BJ (cell line): ENCODE results near the gene ZCCHC3. TPM values are rescaled to one million over a fixed set of nuclear protein-coding genes. Genes with fewer than 3 reads are reported as not detected.

ENCODE experiments used
- CTCF ChIA-PET: fragments of 350-600 bp; formaldehyde crosslinking; extraction: SDS; loops from one replicate; lab custom pipeline; 2021; ENCODE audit warnings: antibody characterized with exemption, inconsistent platforms; lab: Yijun Ruan, JAX
- POLR2A ChIA-PET: fragments of 300-600 bp; sonication (Branson Sonifier 250); formaldehyde crosslinking; extraction: SDS; loops from one replicate; lab custom pipeline; 2021; ENCODE audit warnings: antibody characterized with exemption; lab: Charles Lee
- DNase-seq: peaks from one replicate; pipeline ENCODE4 v3.0.0-alpha.2; 2011; ENCODE audit warnings: low read depth
- H3K27me3 ChIP-seq: 2 replicates; pipeline ENCODE4 v1.6.0; 2011; ENCODE audit warnings: low read length; ENCODE audit not compliant: control insufficient read depth, insufficient read depth
- H3K36me3 ChIP-seq: 2 replicates; pipeline ENCODE4 v1.5.1; 2011; ENCODE audit warnings: low read length; ENCODE audit not compliant: control insufficient read depth, insufficient read depth
- H3K4me3 ChIP-seq: 2 replicates; pipeline ENCODE4 v1.5.1; 2011; ENCODE audit warnings: low read depth, mild to moderate bottlenecking, control low read depth, low read length
- polyA plus RNA-seq: library from polyadenylated mRNA; depleted of rRNA; stranded (reverse); fragments of >200 nt; gene quantifications from 2 replicates; pipeline ENCODE4 v1.2.3, GENCODE V29; 2011
- TF ChIP-seq, protein P1 (sequence below): IDR thresholded peaks from 2 replicates; pipeline ENCODE4 v1.5.1; 2011; ENCODE audit warnings: low read depth, mild to moderate bottlenecking, control low read depth, inconsistent platforms, low read length, moderate library complexity; ENCODE audit not compliant: insufficient read depth

The ZCCHC3 gene
- polyA plus RNA-seq, 1 experiment: 7.1 TPM

DNA sequence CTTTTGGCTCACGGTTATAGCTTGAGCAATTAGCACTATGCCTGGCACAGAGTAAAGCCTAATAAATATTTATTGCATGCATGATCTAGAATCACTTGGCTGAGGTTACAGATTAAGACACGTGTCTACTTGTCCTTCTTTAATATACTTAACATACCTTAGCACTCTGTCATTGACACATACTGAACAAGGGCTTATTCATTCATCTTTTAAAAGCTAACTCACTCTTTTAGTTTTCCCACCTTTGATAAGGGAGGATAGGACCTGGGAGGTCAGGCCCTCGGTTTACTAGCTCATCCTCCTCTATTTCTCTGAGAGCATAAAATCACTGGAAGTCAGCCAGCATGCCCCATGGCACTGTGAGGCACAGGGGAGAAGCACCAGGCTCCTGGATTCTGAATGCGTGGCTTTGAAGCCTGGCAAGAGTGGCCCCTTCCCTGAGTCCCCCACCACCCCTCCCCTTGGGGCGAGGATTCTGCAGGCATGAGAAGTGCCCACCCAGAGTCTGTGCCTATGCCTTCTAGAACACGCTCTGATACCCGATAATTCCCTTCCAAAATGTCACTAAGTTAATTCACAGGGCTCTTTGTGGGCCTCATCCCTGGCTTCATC lies 11.2 kb downstream of the ZCCHC3 start:
- DNase-seq: no peak
- ChIA-PET CTCF (interaction anchor here (0.9 to 1.4 kb wide), 2 partner anchors 23 to 42 kb away, joined by 4 to 5 read pairs; no protein-coding TSS in a partner anchor), POLR2A (no interaction called here)
- no peak overlapping the region for H3K4me3 ChIP-seq
- no peaks in the 10 kb centered on the region for H3K27me3 ChIP-seq
- H3K36me3 ChIP-seq: no peaks in the 10 kb centered on the region
- TF ChIP-seq, protein P1, sequence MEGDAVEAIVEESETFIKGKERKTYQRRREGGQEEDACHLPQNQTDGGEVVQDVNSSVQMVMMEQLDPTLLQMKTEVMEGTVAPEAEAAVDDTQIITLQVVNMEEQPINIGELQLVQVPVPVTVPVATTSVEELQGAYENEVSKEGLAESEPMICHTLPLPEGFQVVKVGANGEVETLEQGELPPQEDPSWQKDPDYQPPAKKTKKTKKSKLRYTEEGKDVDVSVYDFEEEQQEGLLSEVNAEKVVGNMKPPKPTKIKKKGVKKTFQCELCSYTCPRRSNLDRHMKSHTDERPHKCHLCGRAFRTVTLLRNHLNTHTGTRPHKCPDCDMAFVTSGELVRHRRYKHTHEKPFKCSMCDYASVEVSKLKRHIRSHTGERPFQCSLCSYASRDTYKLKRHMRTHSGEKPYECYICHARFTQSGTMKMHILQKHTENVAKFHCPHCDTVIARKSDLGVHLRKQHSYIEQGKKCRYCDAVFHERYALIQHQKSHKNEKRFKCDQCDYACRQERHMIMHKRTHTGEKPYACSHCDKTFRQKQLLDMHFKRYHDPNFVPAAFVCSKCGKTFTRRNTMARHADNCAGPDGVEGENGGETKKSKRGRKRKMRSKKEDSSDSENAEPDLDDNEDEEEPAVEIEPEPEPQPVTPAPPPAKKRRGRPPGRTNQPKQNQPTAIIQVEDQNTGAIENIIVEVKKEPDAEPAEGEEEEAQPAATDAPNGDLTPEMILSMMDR: no peak

DNA sequence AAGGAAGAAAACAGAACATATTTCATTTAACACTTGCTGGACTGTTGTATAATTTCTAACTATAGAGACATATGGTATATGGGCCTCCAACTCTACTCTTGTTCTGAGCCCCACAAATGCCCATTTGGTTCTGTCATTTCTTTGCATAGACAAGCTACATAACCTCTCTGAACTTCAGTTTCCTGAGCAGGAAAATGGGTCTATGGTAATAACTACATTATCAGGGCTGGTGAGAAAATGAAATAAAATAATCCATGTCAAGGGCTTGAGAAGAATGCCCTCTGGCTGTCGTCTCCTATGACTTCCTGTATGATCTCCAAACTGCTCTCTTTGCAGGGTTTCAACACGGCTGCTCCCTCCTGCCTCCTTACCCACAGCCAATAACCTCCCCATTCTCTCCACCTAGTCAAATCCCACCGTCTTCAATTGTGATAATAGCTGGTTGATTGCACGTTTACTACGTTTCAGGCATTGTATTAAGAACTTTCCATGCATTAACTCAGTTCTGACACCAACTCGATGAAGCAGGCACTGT lies 12.0 kb downstream of the ZCCHC3 start:
- CTCF ChIA-PET: interaction anchor here (0.8 to 1.4 kb wide), 4 partner anchors 8 to 43 kb away, joined by 3 to 5 read pairs (median 4); no protein-coding TSS in a partner anchor
- TF ChIP-seq, protein P1: no peak
- DNase-seq: no peak
- H3K36me3 ChIP-seq: no peaks in the 10 kb centered on the region
- no peaks in the 10 kb centered on the region for H3K27me3 ChIP-seq
- H3K4me3 ChIP-seq: peak overlapping the region; percentile 42
- POLR2A ChIA-PET: no interaction called here

DNA sequence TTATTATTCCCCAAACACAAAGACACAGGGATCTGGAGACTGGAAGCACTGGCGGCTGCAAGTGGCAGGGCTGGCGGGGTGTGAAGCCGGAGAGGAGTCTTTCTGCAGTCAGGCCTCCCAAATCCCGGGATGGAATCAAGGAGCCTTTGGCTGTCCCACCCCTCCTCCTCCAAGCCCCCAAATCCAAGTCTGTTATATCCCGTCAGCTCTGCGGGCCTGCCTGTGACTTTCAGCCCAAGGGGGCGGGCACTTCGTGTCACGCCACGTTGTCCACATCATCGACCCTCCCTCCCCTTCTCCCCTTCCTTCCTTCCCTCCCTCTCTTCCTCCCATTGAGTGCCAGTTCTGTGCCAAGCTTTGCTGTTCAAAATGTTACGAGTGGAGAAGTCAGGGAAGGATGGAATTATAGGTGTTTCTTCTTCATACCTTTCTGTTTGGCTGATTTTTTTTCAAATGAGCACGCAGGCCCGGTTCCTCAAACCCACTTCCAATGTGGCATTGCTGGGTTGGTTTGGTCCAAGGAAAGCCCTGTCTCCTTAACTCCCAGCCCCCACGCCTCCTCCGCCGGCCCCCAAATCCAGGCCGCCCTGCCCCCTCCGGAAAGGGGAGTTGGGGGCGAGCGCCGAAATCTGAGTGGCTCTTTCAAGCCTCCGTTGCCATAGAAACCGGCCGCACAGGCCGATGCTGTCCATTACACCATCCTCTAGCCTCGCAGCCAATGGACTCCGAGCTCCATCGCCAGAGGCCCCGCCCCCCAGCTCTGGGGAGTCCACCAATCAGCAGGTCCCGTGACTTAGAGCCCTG lies 12.7 kb downstream of the ZCCHC3 start:
- ChIA-PET CTCF (interaction anchor here (0.8 to 1.4 kb wide), 4 partner anchors 9 to 44 kb away, joined by 3 to 5 read pairs (median 3); no protein-coding TSS in a partner anchor), POLR2A (interaction anchor here (0.9 to 1.0 kb wide), 2 partner anchors 12 to 15 kb away, joined by 3 to 4 read pairs; no protein-coding TSS in a partner anchor)
- TF ChIP-seq, protein P1: no peak
- peak; percentile 97 for DNase-seq
- peak overlapping the region; percentile 42 for H3K4me3 ChIP-seq
- no peaks in the 10 kb centered on the region for H3K27me3 ChIP-seq
- H3K36me3 ChIP-seq: no peaks in the 10 kb centered on the region

DNA sequence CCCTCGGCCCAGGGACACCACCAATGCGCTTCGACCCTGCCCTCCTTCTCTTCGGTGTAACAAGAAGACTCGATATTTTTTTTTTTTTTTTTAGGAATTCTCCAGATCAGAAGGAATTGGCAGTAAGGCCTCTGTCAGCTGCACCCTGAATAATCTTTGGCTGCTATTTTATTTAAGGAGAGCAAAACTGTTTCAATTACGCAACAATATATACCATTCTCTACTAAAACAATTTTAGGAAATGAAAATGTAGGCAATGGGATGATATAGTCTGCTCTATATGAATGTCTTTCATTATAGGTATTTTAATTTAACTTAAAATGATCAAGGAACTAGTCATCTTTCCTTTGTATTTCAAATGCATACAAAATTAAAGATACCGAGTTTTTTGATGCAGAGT lies 13.3 kb downstream of the ZCCHC3 start:
- H3K27me3 ChIP-seq: no peaks in the 10 kb centered on the region
- POLR2A ChIA-PET: interaction anchor here (0.9 to 1.0 kb wide), 2 partner anchors 13 to 14 kb away, joined by 3 to 4 read pairs; no protein-coding TSS in a partner anchor
- CTCF ChIA-PET: interaction anchor here (1.0 to 1.1 kb wide), 2 partner anchors 16 to 19 kb away, joined by 3 read pairs; no protein-coding TSS in a partner anchor
- H3K36me3 ChIP-seq: no peaks in the 10 kb centered on the region
- TF ChIP-seq, protein P1: no peak
- no peak for DNase-seq
- no peak overlapping the region for H3K4me3 ChIP-seq

DNA sequence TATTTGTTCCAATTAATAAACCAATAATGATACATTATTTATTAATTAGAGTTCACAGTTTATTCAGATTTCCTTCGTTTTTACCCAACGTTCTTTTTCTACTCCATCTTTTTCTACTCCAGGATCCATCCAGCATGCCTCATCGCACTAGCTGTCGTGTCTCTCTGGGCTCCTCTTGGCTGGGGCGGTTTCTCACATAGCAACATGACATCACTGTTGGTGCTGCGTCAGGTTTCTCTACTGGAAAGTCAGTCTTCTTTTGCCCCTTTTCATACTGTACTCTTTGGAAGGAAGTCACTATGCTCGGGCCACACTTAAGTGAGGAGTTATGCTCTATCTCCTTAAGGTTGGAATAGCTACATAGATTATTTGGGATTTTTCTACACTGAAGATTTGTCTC lies 14.2 kb downstream of the ZCCHC3 start:
- DNase-seq: no peak
- H3K36me3 ChIP-seq: no peaks in the 10 kb centered on the region
- POLR2A ChIA-PET: no interaction called here
- CTCF ChIA-PET: interaction anchor here (1.0 kb wide), 1 partner anchor 18 kb away, joined by 3 read pairs; no protein-coding TSS in a partner anchor
- TF ChIP-seq, protein P1: no peak
- H3K4me3 ChIP-seq: no peak overlapping the region
- H3K27me3 ChIP-seq: no peaks in the 10 kb centered on the region
